Thyroid gland (tissue), 4 donors: Measurements from ENCODE around the gene PAGR1. TPM values are rescaled to one million over a fixed set of nuclear protein-coding genes. Genes with fewer than 3 reads are reported as not detected.

ENCODE experiments used
- DNase-seq, 2 donors: peaks; one replicate each; pipeline ENCODE4 v3.0.0-alpha.2; 2019
- H3K27ac ChIP-seq, 3 donors: fragments of 200-600 bp; sonication (generic); 1 replicate in 2 of 3; 2 replicates in 1 of 3; pipeline ENCODE4 v1.5.1; 2016 to 2019; ENCODE audit warnings: mild to moderate bottlenecking in 1 of 3, moderate library complexity in 1 of 3
- H3K27me3 ChIP-seq: fragments of 200-600 bp; sonication (generic); one replicate; pipeline ENCODE4 v1.5.1; 2019
- H3K36me3 ChIP-seq, 2 donors: fragments of 200-600 bp; sonication (generic); one replicate each; pipeline ENCODE4 v1.5.1; 2016 to 2019
- H3K4me1 ChIP-seq, 2 donors: fragments of 200-600 bp; sonication (generic); one replicate each; pipeline ENCODE4 v1.5.1; 2017 to 2019
- H3K4me3 ChIP-seq, 3 donors: fragments of 200-600 bp; sonication (generic); replicated peaks in 1 of 3; 1 replicate in 2 of 3; 2 replicates in 1 of 3; pipeline ENCODE4 v1.5.1; 2016; ENCODE audit warnings: mild to moderate bottlenecking in 1 of 3
- H3K9me3 ChIP-seq: fragments of 200-600 bp; sonication (generic); one replicate; pipeline ENCODE4 v1.5.1; 2017
- POLR2A ChIP-seq, 2 donors: fragments of 450-650 bp; IDR thresholded peaks; one replicate each; pipeline ENCODE4 v1.6.1; 2017; ENCODE audit warnings: antibody characterized with exemption in 2 of 2, mild to moderate bottlenecking in 2 of 2, moderate library complexity in 1 of 2
- WGBS, 2 donors: methylation state at CpG; one replicate each; pipeline ENCODE4 v1.1.5; 2017; 5-methylcytosine and 5-hydroxymethylcytosine counted together
- intact Hi-C: fragments of 100-400 bp; cut with DNase I; formaldehyde crosslinking; loops from one replicate; pipeline ENCODE4 v1.15.1; 2023
- total RNA-seq, 4 donors: library from RNA; depleted of rRNA; stranded (reverse); fragments of >200 nt; gene quantifications; one replicate each; pipeline ENCODE4 v1.2.3, GENCODE V29; 2016
- TF ChIP-seq, protein P1 (sequence below), 6 experiments: fragments of 200-600 bp in 3 of 6; fragments of 450-650 bp in 3 of 6; sonication (generic) in 3 of 6; IDR thresholded peaks; one replicate each; pipeline ENCODE4 v1.5.1; 2016 to 2019; ENCODE audit warnings: antibody characterized with exemption in 6 of 6, mild to moderate bottlenecking in 2 of 6, inconsistent platforms in 1 of 6, moderate library complexity in 1 of 6

PAGR1 gene
- total RNA-seq, 4 donors from 2014 or later, result 38.2 to 75.0 (median 55.2) TPM

GRCh38 chr16:29805232-29806098, 10.5 kb upstream of the PAGR1 start:
- H3K4me1 ChIP-seq, result peaks cover 25 to 44% of the 10 kb centered on the region in 2 donors
- TF ChIP-seq POLR2A (IDR thresholded peaks at IDR 0.05), result peak in 1 of 2 donors; percentile 88
- TF ChIP-seq, protein P1, sequence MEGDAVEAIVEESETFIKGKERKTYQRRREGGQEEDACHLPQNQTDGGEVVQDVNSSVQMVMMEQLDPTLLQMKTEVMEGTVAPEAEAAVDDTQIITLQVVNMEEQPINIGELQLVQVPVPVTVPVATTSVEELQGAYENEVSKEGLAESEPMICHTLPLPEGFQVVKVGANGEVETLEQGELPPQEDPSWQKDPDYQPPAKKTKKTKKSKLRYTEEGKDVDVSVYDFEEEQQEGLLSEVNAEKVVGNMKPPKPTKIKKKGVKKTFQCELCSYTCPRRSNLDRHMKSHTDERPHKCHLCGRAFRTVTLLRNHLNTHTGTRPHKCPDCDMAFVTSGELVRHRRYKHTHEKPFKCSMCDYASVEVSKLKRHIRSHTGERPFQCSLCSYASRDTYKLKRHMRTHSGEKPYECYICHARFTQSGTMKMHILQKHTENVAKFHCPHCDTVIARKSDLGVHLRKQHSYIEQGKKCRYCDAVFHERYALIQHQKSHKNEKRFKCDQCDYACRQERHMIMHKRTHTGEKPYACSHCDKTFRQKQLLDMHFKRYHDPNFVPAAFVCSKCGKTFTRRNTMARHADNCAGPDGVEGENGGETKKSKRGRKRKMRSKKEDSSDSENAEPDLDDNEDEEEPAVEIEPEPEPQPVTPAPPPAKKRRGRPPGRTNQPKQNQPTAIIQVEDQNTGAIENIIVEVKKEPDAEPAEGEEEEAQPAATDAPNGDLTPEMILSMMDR (IDR thresholded peaks at IDR 0.05), result peak in 1 of 6 experiments; percentile 5
- H3K4me3 ChIP-seq, result peak overlapping the region; percentile 52 to 74 (median 69)
- H3K27ac ChIP-seq, result peak overlapping the region; percentile 85 to 98 (median 97)
- intact Hi-C loops, result no loop called here
- no peaks in the 10 kb centered on the region for H3K9me3 ChIP-seq
- H3K36me3 ChIP-seq, result peaks cover 15 to 16% of the 10 kb centered on the region in 2 donors
- no peaks in the 10 kb centered on the region for H3K27me3 ChIP-seq
- 0 to 1% methylated on average over 13 to 58 of the region's 103 CpGs for WGBS, 2 donors
- peak; percentile 98 for DNase-seq

DNA sequence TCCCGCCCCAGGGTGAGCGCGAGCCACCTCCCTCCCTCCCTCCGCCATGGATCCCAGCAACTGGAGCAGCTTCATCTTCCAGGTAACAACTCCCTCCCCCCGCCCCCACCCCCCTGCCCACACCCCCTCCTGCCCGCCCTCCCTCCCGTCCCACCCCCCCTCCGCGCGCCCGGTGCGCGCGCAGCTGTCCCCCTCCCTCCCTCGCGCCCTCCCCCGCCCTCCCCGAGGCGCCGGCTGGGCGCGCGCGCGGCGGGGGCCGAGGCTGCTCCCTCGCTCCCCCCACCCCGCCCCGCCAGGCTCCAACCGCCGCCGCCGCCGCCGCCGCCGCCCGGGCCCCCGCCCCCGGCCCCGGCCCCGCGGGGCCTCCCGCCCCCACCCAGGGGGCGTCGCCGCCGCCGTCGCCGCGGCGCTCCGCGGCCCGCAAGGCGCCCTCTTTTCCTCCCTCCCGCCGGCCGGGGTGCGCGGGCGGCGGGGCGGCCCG, 9.8 kb upstream of the PAGR1 start, which contains the start of gene MAZ:
Gene MAZ (plus strand): TSS at position 431 of the 481 bp plus-strand sequence. CDS start 173 bp downstream, outside the sequence.
- Histone ChIP-seq H3K9me3 (no peaks in the 10 kb centered on the region), H3K27ac (peak within 1 kb of the TSS; percentile 87 to 98 (median 97)), H3K36me3 (peaks cover 11 to 15% of the 10 kb centered on the region in 2 donors), H3K27me3 (no peaks in the 10 kb centered on the region), H3K4me1 (peaks cover 31 to 50% of the 10 kb centered on the region in 2 donors), H3K4me3 (peak within 1 kb of the TSS; percentile 52 to 74 (median 69))
- DNase-seq, result peak in 1 of 2 donors; percentile 95
- intact Hi-C loops, result no loop called here
- TF ChIP-seq POLR2A (IDR thresholded peaks at IDR 0.05), result no peak
- WGBS, 2 donors, result no CpG with 5 or more reads among the region's 67 CpGs

DNA sequence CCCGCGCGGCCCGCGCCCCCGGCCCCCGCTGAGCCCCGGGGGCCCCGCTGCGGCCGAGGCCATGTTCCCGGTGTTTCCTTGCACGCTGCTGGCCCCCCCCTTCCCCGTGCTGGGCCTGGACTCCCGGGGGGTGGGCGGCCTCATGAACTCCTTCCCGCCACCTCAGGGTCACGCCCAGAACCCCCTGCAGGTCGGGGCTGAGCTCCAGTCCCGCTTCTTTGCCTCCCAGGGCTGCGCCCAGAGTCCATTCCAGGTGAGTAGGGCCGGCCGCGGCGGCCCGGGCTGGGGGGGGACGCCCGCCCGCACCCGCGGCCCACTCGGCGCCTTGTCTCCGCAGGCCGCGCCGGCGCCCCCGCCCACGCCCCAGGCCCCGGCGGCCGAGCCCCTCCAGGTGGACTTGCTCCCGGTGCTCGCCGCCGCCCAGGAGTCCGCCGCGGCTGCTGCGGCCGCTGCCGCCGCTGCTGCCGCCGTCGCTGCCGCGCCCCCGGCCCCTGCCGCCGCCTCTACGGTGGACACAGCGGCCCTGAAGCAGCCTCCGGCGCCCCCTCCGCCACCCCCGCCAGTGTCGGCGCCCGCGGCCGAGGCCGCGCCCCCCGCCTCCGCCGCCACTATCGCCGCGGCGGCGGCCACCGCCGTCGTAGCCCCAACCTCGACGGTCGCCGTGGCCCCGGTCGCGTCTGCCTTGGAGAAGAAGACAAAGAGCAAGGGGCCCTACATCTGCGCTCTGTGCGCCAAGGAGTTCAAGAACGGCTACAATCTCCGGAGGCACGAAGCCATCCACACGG, 9.1 kb upstream of the PAGR1 start:
- TF ChIP-seq, protein P1 (IDR thresholded peaks at IDR 0.05), result no peak
- peak in 1 of 2 donors; percentile 17 for TF ChIP-seq POLR2A (IDR thresholded peaks at IDR 0.05)
- intact Hi-C loops, result no loop called here

GRCh38 chr16:29807426-29808218, 8.3 kb upstream of the PAGR1 start:
- peak; percentile 11 to 80 for TF ChIP-seq POLR2A (IDR thresholded peaks at IDR 0.05)
- TF ChIP-seq, protein P1 (IDR thresholded peaks at IDR 0.05), result peak in 4 of 6 experiments; percentile 10 to 46 (median 34)
- H3K27ac ChIP-seq, result peak overlapping the region; percentile 86 to 96 (median 87)
- no peaks in the 10 kb centered on the region for H3K9me3 ChIP-seq
- DNase-seq, result peak; percentile 93 to 94
- WGBS, 2 donors, result 3 to 5% methylated on average over 17 to 22 of the region's 69 CpGs
- H3K36me3 ChIP-seq, result peaks cover 11 to 15% of the 10 kb centered on the region in 2 donors
- no peaks in the 10 kb centered on the region for H3K27me3 ChIP-seq
- intact Hi-C loops, result no loop called here
- H3K4me1 ChIP-seq, result peaks cover 37 to 59% of the 10 kb centered on the region in 2 donors
- peak overlapping the region in 1 of 3 donors; percentile 52 for H3K4me3 ChIP-seq

More for the DNA sequence above, 9.1 kb upstream of the PAGR1 start:
- 2% methylated on average over 8 of the region's 99 CpGs; no CpG with 5 or more reads in 1 of the 2 donors for WGBS, 2 donors
- Histone ChIP-seq H3K36me3 (peaks cover 11 to 15% of the 10 kb centered on the region in 2 donors), H3K9me3 (no peaks in the 10 kb centered on the region), H3K27me3 (no peaks in the 10 kb centered on the region), H3K27ac (peak overlapping the region; percentile 86 to 96 (median 87)), H3K4me3 (peak overlapping the region in 1 of 3 donors; percentile 52), H3K4me1 (peaks cover 36 to 51% of the 10 kb centered on the region in 2 donors)
- DNase-seq, result peak; percentile 61 to 72
